Endometrial microvascular endothelial cells (primary cell): ENCODE results near the gene NOS3. TPM values are rescaled to one million over a fixed set of nuclear protein-coding genes. Genes with fewer than 3 reads are reported as not detected.
"Not testable (repeated sequence)": the region's sequence is repeated elsewhere in the genome, so short reads cannot be mapped to it uniquely, and the experiment has no call there.

Source experiments
- in situ Hi-C: cut with HindIII; loops from 2 replicates; pipeline ENCODE4 v1.10.0; 2017; ENCODE audit warnings: low sequenced_read_pairs, low pct_unique_long_range_greater_than_20kb; ENCODE audit errors: inconsistent ontology term
- total RNA-seq: library from RNA; depleted of rRNA; stranded (reverse); fragments of >200 nt; gene quantifications from one replicate; pipeline ENCODE4 v1.2.3, GENCODE V29; 2015; ENCODE audit errors: inconsistent ontology term

Gene NOS3
- total RNA-seq, 1 donor from 2014 or later, result 37.4 TPM

DNA sequence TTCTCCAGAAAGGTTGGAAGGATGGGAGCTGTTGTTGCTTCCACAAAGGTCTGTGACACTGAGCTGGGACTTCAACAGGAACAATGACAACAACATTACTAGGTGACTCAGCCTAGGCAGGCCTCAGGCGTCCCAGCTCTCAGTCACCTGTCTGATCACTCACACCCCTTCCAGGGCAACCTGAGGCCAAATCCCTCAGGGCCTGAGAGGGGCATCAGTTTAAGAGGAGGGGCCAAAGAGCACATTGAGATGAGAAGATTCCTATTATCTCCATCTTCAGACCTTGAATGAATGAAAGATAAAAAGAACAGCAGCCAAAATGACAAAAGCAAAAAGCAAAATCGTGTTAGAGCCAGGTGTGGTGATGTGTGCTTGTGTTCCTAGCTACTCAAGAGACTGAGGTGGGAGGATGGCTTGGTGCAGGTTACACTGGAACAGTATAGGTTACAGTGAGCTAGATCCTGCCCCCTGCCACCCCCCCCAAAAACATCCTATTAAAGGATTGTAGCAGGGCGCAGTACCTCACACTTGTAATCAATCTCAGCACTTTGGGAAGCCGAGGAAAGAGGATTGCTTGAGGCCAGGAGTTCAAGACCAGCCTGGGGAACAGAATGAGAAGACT lies 33.7 kb downstream of the NOS3 start, which contains the start of gene ATG9B:
Gene ATG9B (minus strand): TSS at position 60 of the 622 bp plus-strand sequence. CDS start 71 bp downstream, outside the sequence.
- in situ Hi-C loops, result no loop called here

DNA sequence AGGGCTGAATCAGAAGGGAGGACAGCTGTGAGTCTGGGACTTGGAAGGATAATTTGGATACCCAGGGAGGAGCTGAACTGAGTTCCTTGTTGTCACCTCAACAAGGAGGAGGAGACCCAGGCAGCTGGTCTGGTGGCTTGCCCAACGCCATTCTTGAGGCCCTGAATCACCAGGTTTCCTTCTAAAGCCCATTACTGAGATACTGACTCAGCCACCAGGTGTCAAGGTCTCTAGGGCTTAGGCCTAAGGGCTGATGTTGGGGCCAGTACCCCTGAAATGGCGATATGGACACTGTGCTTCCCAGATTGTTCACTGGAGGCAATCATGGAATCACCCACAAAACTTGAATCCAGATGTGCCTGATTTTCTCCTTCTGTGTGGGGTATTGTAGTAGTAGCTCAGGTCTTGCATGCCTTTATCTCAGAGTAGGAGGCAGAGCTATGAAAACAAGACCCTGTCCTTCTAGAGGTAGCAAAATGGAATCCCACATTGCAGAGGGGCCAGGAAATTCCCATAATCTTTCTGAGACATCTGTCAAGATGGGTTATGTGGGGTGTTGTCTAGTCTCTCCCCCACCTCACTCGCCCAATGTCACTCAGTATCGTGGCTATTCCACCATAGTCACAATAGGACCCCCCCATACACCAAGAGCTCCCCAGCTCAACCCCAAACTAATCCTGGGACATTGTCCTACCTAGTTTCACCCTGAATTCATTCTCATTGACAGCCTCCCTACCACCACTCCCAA lies 35.3 kb downstream of the NOS3 start:
- in situ Hi-C loops, result no loop called here

DNA sequence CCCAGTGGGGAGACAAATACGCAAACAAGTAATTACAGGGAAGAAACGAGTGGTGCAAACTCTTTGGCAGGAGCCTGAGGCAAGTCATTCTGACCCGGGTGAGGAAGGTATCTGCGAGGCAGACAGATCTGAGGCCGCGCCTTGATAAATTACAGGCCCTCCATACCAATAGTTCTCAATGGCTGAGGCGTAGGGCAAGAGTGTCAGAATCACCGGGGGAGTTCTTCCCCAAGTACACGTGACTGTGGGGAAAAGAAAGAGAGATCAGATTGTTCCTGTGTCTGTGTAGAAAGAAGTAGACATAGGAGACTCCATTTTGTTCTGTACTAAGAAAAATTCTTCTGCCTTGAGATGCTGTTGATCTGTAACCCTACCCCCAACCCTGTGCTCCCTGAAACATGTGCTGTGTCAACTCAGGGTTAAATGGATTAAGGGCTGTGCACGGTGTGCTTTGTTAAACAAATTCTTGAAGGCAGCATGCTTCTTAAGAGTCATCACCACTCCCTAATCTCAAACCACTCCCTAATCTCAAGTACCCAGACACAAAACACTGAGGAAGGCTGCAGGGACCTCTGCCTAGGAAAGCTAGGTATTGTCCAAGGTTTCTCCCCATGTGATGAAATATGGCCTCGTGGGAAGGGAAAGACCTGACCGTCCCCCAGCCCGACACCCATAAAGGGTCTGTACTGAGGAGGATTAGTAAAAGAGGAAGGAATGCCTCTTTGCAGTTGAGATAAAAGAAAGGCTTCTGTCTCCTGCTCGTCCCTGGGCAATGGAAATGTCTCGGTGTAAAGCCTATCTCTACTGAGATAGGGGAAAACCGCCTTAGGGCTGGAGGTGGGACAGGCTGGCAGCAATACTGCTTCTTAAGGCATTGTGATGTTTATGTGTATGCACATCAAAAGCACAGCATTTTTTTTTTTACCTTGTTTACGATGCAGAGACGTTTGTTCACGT lies 36.2 kb downstream of the NOS3 start:
- in situ Hi-C loops, result not testable (repeated sequence)

DNA sequence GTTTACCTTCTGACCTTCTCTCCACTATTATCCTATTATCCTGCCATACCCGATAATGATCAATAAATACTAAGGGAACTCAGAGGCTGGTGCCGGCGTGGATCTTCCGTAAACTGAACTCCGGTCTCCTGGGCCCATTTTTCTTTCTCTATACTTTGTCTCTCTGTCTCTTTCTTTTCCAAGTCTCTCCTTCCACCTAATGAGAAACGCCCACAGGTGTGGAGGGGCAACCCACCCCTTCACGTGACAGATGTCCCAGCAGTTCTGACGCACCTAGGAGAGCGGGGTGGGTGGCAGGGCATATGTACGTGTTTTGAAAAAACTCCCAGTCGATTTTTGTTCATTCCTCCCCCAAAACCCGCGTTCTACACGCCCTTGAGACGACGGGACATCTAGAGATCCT lies 36.9 kb downstream of the NOS3 start:
- in situ Hi-C loops, result not testable (repeated sequence)

DNA sequence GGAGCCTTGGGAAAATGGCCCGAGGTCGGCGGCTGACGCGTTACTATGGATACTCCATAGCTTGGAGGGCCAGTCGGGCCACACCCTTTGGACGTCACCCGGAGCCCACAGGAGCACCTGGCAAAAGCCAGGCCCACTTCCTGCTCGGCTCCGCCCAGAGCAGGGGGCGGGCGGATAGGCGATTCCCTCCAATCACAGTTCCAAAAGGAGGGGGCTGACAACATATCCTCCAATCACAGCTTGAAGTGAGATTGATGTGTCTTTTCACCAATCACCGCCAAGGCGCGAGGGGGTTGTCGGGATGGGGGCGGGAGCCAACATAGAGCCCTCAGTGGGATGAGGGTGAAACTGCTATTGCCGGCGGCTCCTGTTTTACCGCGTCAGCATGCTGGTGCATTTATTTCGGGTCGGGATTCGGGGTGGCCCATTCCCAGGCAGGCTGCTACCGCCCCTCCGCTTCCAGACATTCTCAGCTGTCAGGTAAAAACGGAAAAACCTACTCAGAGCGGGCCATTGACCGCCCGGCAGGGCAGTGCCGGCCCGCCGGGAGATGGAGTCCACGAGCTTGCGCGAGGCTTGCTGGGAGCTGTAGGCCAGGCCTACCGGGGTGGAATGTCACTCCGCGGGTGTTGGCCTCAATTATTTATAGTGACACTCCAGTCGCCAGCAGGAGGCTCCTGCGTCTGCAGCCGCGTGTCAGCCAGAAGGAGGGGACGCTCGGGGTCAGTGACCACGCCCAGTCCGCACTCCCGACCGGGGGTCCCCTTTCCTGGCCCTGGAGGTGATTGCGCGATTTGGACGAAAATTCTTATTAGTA lies 37.5 kb downstream of the NOS3 start, which contains the start of gene ABCB8:
Gene ABCB8 (plus strand): TSS at position 320 of the 817 bp plus-strand sequence. CDS start 66 bp downstream, at position 386.
- in situ Hi-C loops, result no loop called here

DNA sequence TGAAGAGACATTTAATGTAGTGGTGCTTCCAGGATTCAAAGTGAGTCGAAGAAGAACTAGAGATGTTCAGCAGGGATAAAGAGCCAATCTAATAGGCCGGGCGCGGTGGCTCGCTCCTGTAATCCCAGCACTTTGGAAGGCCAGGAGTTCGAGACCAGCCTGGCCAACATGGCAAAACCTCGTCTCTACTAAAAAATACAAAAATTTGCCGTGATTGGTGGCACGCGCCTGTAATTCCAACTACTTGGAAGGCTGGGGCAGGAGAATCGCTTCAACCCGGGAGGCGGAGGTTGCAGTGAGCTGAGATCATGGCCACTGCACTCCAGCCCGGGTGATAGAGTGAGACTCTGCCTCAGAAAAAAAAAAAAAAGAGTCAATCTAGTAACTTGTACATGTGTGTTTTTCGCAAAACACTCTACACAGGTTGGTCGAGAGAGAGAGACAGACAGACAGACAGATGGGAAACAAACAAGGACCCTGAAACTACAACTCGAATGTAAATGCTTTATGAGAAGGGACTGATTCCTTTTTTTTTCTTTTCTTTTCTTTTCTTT lies 38.2 kb downstream of the NOS3 start:
- in situ Hi-C loops, result no loop called here

DNA sequence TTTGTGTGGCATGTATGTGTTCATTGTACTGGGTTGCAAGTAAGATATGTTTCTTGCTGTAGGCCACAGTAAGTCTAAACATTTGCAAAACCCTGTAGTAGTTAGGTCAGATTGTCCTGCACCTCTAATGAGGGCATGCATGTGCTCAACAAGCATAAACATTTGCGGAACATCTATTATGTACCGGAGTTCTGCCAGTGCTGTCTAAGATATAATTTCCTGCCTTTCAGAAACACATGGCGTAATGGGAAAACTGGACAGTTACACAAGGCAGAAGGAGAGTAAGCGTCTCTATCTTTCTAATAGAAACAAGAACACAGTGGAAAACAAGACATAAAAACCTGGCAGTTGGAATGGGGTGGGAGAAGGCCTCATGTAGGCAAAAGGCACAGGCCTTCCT lies 40.2 kb downstream of the NOS3 start:
- in situ Hi-C loops, result no loop called here

DNA sequence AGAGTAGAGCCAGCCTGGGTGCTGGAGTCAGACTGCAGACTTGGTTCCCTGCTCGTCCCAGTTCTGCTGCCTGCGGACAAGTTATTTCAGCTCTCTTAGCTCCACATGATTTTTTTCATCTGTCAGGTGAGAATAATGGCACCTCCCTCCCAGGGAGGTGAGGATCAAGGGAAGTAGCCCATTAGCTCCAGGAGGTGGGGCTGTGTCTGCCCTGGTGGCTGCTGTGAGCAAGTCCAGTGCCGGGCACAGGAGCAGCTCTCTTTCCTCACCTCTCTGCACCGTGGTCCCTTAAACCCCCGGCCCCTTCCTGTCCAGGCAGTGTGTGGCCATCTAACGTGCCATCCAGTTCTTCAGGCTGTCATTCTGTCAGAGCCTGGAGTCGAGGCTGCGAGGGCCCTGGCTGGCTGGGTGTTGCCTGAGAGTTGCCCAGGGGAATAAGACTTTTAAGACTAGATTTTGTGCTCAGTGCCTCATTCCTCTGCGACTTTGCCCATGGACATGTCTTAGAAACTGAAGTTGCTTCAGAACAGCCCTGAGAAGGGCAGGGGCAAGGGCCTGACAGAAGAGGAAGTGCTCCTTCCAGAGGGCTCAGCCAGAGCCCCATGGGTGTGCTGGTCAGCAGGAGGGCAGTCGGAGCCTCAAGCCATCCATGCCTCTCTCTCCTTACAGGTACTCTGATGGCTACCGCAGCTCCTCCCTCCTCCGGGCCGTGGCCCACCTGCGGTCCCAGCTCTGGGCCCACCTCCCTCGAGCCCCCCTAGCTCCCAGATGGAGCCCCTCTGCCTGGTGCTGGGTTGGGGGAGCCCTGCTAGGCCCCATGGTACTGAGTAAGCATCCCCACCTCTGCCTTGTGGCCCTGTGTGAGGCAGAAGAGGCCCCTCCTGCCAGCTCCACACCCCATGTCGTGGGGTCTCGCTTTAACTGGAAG lies 42.4 kb downstream of the NOS3 start:
- in situ Hi-C loops, result no loop called here

DNA sequence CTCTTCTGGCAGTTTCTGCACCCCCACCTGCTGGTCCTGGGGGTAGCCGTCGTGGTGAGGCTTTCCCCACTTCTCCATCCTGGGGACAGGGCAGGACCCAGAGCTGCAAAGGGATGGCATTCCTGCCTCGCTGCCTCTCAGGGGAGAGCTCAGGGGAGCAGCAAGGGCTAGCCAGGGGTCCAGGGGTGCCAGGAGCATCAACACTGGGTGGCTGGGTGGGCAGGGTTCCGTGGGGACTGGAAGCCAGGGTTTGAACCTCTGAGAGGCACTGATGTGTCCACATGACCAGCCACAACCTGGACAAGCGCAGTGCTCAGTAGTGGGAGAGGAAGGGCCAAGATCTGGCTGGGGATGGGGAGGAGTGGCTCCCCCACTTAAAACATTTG lies 43.0 kb downstream of the NOS3 start:
- in situ Hi-C loops, result no loop called here

DNA sequence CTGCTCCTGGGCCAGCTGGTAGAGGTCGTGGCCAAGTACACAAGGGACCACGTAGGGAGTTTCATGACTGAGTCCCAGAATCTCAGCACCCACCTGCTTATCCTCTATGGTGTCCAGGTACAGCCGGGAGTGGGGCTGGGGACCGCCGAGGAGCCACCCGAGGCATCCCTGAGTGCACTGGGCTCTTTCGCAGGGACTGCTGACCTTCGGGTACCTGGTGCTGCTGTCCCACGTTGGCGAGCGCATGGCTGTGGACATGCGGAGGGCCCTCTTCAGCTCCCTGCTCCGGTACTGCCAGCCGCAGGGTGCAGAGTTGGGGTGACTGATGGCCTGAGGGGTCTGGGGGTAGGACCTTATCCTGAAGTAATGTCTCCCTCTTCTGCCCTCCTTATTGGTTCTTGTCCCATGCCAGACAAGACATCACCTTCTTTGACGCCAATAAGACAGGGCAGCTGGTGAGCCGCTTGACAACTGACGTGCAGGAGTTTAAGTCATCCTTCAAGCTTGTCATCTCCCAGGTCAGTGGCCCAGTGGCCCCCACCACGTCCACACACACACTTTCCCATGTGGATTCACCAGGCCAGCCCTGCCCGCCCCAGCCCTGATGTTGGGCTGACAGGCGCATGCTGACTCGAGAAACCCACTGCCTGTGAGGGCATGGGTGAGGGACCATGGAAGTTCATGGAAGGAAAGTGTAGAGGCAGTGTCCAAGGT lies 43.7 kb downstream of the NOS3 start:
- in situ Hi-C loops, result no loop called here

DNA sequence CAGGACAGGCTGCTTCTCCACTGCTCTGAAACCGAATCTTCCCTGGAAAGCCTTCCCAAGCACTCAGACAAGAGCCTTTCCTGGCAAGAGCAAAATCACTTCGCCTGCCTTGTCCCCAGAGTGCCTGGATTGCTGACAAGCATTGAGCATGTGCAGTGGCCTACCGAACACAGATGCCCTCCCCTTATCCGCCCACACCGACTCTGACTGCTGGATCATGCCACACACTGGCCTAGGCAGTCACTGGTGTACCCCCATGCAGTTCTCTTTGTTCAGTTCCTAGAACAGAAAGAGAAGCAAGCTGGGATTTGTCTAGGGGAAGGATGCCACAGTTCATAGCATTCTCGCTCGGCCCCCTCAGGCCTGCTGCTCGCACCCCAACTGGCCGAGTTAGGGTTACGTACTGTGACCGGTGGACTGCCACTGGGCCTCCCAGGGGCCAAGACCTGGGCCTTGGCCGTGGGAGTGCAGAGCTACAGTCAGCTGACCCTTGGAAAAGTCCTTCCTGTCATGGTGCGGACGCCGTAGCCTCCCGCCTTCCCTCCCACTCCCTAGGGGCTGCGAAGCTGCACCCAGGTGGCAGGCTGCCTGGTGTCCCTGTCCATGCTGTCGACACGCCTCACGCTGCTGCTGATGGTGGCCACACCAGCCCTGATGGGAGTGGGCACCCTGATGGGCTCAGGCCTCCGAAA lies 44.4 kb downstream of the NOS3 start:
- in situ Hi-C loops, result no loop called here

DNA sequence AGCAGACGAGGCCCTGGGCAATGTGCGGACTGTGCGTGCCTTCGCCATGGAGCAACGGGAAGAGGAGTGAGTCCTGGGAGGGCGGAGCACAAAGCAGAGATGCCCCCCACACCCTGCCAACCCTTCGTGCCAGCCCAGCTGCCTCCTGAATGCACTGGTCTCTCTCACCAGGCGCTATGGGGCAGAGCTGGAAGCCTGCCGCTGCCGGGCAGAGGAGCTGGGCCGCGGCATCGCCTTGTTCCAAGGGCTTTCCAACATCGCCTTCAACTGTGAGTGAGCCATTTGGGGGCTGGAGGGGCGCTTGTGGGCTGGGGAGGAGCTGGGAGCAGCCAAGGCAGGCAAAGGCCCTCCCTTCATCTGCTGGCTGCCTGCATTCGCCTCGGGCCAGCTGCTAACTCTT lies 45.1 kb downstream of the NOS3 start:
- in situ Hi-C loops, result no loop called here

DNA sequence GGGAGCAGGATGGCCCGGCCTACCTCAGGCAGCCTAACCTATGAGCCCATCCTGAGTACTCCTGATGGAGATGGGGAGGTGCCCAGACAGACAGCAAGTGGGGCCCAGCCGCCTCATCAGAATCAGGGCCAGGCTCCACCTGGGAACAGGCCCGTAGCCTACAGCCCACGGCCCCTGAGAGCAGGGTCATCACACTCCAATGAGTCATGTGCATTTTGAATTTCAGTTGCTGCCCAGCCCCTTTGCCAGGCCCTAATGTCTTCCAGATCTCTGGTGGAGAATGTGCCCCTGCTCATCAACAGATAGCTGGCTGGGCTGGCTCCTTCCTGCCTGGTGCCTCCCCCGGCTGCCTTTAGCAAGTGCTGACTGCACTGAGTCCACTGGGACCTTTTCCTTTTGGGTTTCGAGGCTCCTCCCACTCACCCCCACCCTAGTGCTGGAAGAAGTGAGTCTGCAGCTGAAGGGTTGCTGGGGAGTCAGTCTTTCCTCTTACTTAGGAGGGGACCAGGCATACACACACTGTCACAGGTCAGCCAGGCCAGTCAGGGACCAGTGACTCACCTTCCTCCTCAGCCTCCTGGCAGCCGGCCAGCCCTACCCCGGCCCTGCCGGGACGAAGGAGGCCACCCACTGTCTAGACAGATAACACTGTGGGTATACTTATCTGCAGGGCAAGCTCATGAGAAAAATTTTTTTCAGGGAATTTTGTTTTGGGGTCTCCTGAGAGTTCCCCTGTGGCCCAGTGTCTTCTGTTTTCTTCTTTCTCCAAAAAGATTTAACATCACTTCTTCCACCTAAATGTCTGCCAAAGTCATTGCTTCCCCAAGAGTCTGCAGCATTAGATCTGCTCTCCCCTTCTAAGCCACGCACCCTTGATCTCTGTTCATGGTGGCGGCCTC lies 48.4 kb downstream of the NOS3 start:
- in situ Hi-C loops, result no loop called here

DNA sequence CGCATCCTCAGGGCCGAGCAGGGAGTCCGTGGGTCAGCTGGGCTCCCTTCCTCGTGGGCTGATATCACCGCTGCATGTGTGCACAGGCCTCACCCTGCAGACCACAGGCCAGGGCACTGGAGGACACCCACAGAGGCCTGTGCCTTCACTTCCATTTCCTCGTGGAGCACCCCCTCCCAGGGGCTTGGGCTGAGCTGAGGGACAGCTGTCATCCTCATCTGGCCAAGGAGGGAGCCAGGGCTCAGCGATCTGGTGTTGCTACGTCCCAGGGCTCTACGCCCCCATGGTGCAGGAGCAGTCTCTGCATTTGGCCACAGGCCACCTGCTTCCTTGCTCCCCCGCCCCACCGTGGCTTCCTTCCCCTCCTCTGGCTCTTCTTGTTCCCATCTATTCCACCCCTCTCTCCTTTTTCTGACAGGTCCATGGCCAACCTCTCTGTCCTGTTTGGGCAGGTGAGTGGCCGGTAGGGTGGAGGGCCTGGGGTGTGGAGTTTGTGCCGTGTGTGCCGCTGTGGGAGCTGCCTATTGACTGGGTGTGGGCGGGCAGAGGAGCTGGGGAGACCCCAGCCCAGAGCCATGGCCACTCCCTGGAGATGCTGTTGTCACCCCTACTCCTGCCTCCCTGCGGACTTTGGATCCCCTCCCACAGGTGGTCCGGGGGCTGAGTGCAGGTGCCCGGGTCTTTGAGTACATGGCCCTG lies 49.2 kb downstream of the NOS3 start:
- in situ Hi-C loops, result no loop called here
